C4-2B (cell line): ENCODE data around the gene PLEKHA1.

Source experiments
- H3K27ac ChIP-seq: fragments of 450-650 bp; 2 replicates; pipeline ENCODE4 v1.5.1; 2017
- ZFX ChIP-seq: fragments of 450-650 bp; IDR thresholded peaks from 2 replicates; pipeline ENCODE4 v1.6.1; 2017
- TF ChIP-seq, protein P1 (sequence below): fragments of 450-650 bp; conservative IDR thresholded peaks from 2 replicates; pipeline ENCODE4 v1.5.1; 2017; ENCODE audit warnings: mild to moderate bottlenecking

Gene PLEKHA1

DNA sequence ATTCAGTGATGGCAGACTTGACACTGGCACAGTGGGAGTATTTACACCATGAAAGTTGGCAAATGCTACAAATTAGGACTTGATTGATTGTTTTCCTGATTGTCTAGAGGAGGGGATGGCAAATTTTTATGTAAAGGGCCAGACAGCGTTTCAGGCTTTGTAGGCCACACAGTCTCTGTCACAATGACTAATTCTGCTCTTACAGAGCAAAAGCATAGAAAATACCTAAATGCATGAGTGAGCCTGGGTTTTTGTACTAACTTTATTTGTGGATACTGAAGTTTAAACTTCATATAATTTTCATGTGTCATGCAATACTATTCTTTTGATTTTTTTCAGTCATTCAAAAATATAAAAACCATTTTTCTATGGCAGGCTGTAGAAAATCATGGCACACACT lies 71.0 kb downstream of the PLEKHA1 start:
- TF ChIP-seq, protein P1, sequence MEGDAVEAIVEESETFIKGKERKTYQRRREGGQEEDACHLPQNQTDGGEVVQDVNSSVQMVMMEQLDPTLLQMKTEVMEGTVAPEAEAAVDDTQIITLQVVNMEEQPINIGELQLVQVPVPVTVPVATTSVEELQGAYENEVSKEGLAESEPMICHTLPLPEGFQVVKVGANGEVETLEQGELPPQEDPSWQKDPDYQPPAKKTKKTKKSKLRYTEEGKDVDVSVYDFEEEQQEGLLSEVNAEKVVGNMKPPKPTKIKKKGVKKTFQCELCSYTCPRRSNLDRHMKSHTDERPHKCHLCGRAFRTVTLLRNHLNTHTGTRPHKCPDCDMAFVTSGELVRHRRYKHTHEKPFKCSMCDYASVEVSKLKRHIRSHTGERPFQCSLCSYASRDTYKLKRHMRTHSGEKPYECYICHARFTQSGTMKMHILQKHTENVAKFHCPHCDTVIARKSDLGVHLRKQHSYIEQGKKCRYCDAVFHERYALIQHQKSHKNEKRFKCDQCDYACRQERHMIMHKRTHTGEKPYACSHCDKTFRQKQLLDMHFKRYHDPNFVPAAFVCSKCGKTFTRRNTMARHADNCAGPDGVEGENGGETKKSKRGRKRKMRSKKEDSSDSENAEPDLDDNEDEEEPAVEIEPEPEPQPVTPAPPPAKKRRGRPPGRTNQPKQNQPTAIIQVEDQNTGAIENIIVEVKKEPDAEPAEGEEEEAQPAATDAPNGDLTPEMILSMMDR = no peak
- no peak for TF ChIP-seq ZFX
- H3K27ac ChIP-seq = no peak overlapping the region

DNA sequence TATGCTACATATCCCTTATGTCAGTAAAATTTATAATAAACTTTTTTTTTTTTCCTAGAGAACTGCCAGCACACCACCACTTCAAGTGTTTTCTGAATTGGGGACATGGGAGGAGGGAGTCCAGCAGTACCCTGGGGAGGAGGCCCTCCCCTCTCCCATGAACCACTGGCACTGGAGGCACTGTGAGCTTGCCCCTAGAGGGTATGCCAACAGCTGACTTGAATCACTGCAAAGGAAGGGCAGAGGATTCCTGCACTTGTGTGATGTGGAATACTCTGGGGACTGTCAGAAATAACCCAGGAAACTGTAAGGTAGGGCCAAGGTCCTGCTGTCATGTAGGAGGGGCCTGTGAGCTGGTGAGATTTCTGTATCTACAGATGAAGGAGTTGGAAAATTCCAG lies 71.4 kb downstream of the PLEKHA1 start:
- TF ChIP-seq, protein P1 = no peak
- TF ChIP-seq ZFX = no peak

DNA sequence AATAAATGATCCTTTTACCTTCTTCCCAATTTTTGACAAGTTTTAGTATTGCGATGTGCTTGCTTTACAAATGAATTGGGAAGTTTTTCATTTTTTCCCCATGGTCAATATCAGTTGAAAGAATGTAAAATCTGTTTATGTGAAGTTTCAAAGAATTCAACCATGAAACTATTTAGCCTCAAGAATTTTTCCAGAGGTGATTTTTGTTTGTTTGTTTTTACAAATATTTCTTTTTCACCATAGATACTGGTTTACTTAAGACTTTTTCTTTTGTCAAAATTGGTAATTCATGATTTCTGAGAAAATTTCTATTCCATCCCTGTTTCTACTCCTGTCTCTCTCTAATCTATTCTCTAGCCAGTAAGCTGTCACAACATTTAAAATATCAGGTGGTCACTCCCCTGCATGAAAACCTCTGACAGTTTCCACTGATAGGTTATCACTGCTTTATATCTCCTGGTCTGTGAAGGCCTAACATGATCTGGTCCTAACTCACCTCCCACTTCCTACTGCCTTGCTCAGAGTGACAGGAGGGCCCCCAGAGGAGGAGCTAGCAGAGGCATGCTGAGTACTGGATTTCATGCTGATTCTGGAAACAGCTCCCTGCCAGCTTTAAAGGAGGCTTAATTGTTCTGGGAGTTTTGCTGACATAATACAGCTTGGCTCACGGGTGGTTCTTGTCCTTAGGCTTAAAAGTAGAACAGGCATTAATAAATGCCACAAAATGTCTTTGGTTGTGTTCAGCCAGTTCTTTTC lies 72.3 kb downstream of the PLEKHA1 start:
- TF ChIP-seq ZFX = no peak
- TF ChIP-seq, protein P1 = no peak

More for the DNA sequence above, 71.4 kb downstream of the PLEKHA1 start:
- H3K27ac ChIP-seq = no peak overlapping the region

DNA sequence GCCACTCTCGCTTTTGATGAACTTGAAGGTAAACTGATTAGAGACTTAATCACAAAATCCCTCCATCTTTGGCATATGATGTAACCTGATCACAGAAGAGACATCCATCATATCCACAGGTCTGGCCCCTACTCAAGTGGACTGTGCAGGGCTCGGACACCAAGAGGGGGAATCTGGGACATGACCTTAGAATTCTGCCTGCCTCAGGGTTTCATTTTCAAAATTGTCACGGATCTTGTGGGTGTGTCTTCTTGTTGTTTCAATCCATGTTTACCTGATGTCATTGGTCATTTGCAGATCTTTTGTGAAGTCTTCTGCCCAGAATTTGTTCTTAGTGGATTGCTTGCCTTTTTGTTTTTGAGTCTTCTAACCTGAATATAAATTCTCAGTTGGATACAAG lies 74.1 kb downstream of the PLEKHA1 start:
- TF ChIP-seq, protein P1 = no peak
- no peak for TF ChIP-seq ZFX
- no peak overlapping the region for H3K27ac ChIP-seq

More for the DNA sequence above, 72.3 kb downstream of the PLEKHA1 start:
- no peak overlapping the region for H3K27ac ChIP-seq

DNA sequence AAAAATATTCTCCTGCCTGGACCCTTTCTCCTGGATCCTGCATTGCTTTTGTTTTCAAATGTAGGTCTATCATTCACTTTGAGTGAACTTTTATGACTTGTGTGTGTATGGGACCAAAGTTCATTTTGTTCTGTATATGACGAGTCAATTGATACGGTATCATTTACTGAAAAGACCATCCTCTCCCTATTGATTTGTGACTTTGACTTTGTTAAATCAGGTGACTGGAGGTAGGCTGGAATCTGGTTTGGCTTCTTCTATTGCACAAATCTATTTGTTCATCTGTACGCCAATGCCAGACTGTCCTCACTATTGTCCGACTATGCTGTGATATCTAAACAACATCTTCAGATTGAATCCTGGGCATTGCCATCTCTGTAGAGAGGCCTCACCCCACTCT lies 74.6 kb downstream of the PLEKHA1 start:
- TF ChIP-seq, protein P1 = no peak
- TF ChIP-seq ZFX = no peak
- H3K27ac ChIP-seq = no peak overlapping the region

DNA sequence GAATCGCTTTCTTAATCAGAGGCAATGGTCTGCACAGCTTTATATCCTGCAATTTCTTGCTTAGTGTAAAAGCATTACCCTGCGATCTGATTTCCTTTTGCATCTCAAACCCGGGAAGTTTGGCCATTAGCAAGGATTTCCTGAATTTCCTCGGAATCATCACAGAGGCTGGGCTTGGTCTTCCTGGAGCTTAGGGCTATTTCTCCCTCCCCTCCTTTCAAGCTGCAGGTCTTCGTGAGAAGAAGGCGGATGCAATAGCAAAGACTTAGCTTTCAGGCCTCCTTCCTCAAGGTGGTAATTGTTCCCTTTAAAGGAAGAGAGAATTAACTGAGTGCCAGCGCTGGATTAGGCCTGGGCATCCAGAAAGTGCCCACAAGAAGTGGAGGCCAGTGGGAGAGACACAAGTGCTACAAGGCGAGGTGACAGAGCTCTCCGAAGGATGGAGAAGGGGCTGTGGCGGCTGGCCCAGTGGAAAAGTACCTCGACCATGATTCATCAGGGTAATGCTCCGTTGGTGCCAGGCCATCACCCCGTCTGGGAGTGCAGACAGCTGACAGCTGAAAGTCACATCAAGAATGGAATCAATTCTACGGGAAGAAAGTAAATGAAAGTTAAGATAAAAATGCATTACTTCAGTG lies 76.0 kb downstream of the PLEKHA1 start:
- no peak for TF ChIP-seq ZFX
- TF ChIP-seq, protein P1 = no peak
- H3K27ac ChIP-seq = no peak overlapping the region

DNA sequence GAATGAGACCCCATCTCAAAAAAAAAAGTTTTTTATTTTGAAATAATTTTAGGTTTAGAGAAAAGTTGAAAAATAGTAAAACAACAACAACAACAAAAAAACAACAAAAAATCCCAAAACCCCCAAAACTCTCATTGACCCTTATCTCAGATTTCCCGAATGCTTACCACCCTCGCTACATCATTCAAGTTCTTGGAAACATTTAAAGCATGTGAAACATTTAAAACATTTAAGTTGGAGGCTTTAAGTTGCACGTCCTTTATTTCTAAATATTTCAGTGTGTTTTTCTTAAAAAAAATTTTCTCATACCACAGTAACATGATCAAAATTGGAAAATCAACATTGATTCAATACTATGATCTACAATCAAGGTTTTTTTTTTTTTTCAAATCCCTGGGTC lies 79.6 kb downstream of the PLEKHA1 start:
- TF ChIP-seq, protein P1 = no peak

More for the DNA sequence above, 79.6 kb downstream of the PLEKHA1 start:
- no peak overlapping the region for H3K27ac ChIP-seq
